ENCODE results near the gene CIT.
A peak's percentile ranks its signal among the peaks of the same experiment; 100 is the strongest.

The CIT gene

GRCh38 chr12:119791453-119791852, 85.7 kb downstream of the CIT start:
- TF ChIP-seq, protein P1, sequence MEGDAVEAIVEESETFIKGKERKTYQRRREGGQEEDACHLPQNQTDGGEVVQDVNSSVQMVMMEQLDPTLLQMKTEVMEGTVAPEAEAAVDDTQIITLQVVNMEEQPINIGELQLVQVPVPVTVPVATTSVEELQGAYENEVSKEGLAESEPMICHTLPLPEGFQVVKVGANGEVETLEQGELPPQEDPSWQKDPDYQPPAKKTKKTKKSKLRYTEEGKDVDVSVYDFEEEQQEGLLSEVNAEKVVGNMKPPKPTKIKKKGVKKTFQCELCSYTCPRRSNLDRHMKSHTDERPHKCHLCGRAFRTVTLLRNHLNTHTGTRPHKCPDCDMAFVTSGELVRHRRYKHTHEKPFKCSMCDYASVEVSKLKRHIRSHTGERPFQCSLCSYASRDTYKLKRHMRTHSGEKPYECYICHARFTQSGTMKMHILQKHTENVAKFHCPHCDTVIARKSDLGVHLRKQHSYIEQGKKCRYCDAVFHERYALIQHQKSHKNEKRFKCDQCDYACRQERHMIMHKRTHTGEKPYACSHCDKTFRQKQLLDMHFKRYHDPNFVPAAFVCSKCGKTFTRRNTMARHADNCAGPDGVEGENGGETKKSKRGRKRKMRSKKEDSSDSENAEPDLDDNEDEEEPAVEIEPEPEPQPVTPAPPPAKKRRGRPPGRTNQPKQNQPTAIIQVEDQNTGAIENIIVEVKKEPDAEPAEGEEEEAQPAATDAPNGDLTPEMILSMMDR (conservative IDR thresholded peaks at IDR 0.05; ENCODE audit: low read length), result no peak
- no peak overlapping the region for H3K4me3 ChIP-seq (ENCODE audit: low read length)
- DNase-seq (ENCODE audit: low read depth), result no peak

DNA sequence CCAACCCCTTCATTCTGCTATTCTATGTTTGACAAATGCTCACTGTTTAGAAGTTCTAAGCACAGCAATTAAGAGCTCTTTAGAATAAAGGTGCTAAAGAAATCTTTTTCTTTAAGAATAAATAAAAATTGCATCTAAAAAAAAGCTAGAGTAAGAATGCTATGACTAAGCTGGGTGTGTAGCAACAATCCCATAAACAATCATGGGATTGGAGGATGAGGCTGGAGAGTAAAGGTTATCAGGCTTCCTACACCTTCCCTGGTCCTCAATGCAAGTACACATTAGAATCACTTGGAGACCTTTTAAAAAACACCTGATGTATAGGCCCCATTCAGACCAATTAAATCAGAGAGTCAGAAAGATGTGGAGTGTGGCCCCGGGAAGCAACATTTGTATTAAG, 88.3 kb downstream of the CIT start:
- H3K4me3 ChIP-seq (ENCODE audit: low read length), result no peak overlapping the region
- DNase-seq (ENCODE audit: low read depth), result peak; percentile 21
- TF ChIP-seq, protein P1 (conservative IDR thresholded peaks at IDR 0.05; ENCODE audit: low read length), result no peak

DNA sequence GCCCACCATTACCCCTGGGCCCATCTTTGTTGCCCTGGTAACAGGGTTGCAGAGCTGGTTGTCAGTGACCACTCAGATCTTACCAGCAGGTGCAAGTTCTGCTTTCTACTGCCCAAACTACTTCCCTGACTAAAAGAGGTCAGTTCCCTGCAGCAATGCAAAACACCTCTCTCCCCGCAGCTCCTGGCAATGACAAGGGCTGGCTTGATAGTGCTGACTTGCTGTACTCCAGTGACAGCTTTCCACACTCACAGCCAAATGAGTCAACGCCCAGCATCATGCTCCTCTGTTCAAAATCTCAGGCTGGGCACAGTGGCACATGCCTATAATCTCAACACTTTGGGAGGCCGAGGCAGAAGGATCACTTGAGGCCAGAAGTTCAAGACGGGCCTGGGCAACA, 90.6 kb downstream of the CIT start:
- DNase-seq (ENCODE audit: low read depth), result no peak
- no peak overlapping the region for H3K4me3 ChIP-seq (ENCODE audit: low read length)
- TF ChIP-seq, protein P1 (conservative IDR thresholded peaks at IDR 0.05; ENCODE audit: low read length), result no peak

GRCh38 chr12:119784673-119785072, 92.4 kb downstream of the CIT start:
- DNase-seq (ENCODE audit: low read depth), result no peak
- TF ChIP-seq, protein P1 (conservative IDR thresholded peaks at IDR 0.05; ENCODE audit: low read length), result no peak
- no peak overlapping the region for H3K4me3 ChIP-seq (ENCODE audit: low read length)

DNA sequence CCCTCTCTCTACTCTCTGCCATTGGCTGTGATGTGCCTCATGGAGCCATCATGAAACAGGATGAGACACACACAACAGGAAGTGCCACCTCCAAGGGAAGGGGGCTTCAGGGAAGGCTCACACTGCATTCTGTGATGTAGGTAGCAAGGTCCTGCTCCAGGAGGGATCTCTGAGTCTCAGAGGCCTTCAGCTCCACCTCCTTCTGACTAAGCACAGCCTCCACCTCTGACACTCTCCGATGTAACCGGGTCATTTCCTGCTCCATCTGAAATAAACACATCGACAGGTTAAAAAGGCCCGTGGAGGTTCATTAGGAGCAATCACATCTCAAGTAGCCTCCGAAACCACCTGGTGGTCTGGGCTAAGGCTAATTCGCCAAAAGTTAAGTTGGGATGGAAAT, 93.3 kb downstream of the CIT start:
- no peak for DNase-seq (ENCODE audit: low read depth)
- TF ChIP-seq, protein P1 (conservative IDR thresholded peaks at IDR 0.05; ENCODE audit: low read length), result no peak
- no peak overlapping the region for H3K4me3 ChIP-seq (ENCODE audit: low read length)

GRCh38 chr12:119781804-119782203, 95.3 kb downstream of the CIT start:
- DNase-seq (ENCODE audit: low read depth), result no peak
- TF ChIP-seq, protein P1 (conservative IDR thresholded peaks at IDR 0.05; ENCODE audit: low read length), result no peak
- no peak overlapping the region for H3K4me3 ChIP-seq (ENCODE audit: low read length)

DNA sequence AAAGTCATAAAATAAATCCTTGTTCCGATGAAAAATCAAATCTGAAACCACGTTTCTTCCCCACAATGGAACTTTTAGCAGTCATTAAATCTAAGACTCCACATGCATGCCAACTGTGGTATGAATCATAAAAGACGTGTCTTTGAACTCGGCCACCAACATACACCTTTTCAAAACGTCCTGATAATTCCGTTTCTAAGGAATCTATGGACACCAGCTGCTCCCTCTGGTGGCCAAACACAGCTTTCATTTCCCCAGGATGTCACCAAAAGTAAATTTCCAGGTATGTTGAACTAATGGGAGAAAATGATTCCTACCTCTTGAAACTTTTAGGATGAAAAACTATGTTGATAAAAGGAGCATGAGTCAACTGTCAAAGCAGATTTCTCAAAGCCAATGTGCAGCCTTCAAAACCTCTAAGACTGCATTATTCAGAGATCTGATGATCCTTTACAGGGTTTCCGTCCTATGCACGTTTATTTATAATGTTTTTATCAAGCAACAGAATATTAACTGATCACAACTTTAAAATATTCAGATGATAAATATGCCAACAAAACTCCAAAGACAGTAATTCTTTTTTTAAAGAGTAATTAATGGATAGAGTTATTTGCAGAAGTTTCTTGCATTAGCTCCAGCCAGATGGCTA, 96.2 kb downstream of the CIT start:
- TF ChIP-seq, protein P1 (conservative IDR thresholded peaks at IDR 0.05; ENCODE audit: low read length), result peak; percentile 94
- peak; percentile 44 for DNase-seq (ENCODE audit: low read depth)
- H3K4me3 ChIP-seq (ENCODE audit: low read length), result peak overlapping the region; percentile 56

Data from AG10803 (cell line).